HL-60 (cell line): ENCODE results near the gene KIF2A.

Experiments
- DNase-seq, 2 experiments: peaks; one replicate each; pipeline ENCODE4 v3.0.0-alpha.2; 2010 to 2020; ENCODE audit warnings: low read depth in 1 of 2, low spot score in 1 of 2
- H3K27ac ChIP-seq: fragments of 250-450 bp; sonication (Bioruptor Pico); replicated peaks from 2 replicates; pipeline ENCODE4 v1.5.1; 2020; ENCODE audit warnings: mild to moderate bottlenecking, moderate library complexity
- H3K27me3 ChIP-seq: fragments of 250-450 bp; sonication (Bioruptor Pico); 2 replicates; pipeline ENCODE4 v1.5.1; 2021; ENCODE audit warnings: mild to moderate bottlenecking, moderate library complexity; ENCODE audit not compliant: insufficient read depth, poor library complexity, severe bottlenecking
- H3K4me3 ChIP-seq: replicated peaks from 2 replicates; pipeline ENCODE4 v1.5.1; 2011; ENCODE audit warnings: mild to moderate bottlenecking, control low read depth, low read length; ENCODE audit not compliant: insufficient read depth
- CTCF ChIP-seq: IDR thresholded peaks from one replicate; pipeline ENCODE4 v1.5.1; 2011; ENCODE audit warnings: low read length, control low read depth, inconsistent platforms; ENCODE audit not compliant: insufficient read depth
- GABPA ChIP-seq: IDR thresholded peaks from 2 replicates; pipeline ENCODE4 v1.6.1; 2012; ENCODE audit warnings: low read depth
- POLR2AphosphoS5 ChIP-seq: IDR thresholded peaks from 2 replicates; pipeline ENCODE4 v1.6.1; 2012; ENCODE audit warnings: low read depth
- REST ChIP-seq: IDR thresholded peaks from 2 replicates; pipeline ENCODE4 v1.6.1; 2012; ENCODE audit warnings: low read depth; ENCODE audit not compliant: insufficient replicate concordance
- SPI1 ChIP-seq: IDR thresholded peaks from 2 replicates; pipeline ENCODE4 v1.6.1; 2012; ENCODE audit warnings: low read depth, mild to moderate bottlenecking, borderline replicate concordance

The KIF2A gene

GRCh38 chr5:62418462-62419076, 112.6 kb downstream of the KIF2A start:
- H3K4me3 ChIP-seq: no peak overlapping the region
- no peak for DNase-seq
- TF ChIP-seq POLR2AphosphoS5 (no peak), SPI1 (no peak), CTCF (no peak), GABPA (no peak), REST (no peak)
- H3K27me3 ChIP-seq: no peaks in the 10 kb centered on the region
- H3K27ac ChIP-seq: no peak overlapping the region

GRCh38 chr5:62419609-62420008, 113.6 kb downstream of the KIF2A start:
- H3K27me3 ChIP-seq: no peaks in the 10 kb centered on the region
- no peak overlapping the region for H3K4me3 ChIP-seq
- no peak overlapping the region for H3K27ac ChIP-seq
- TF ChIP-seq CTCF (no peak), REST (no peak), GABPA (no peak), POLR2AphosphoS5 (no peak), SPI1 (no peak)
- no peak for DNase-seq

- no peak for DNase-seq
- TF ChIP-seq SPI1 (no peak), GABPA (no peak), CTCF (no peak), POLR2AphosphoS5 (no peak), REST (no peak)
- no peak overlapping the region for H3K27ac ChIP-seq
- no peaks in the 10 kb centered on the region for H3K27me3 ChIP-seq
- H3K4me3 ChIP-seq: no peak overlapping the region
These were observed 115.4 kb downstream of the KIF2A start for GRCh38 chr5:62421414-62421813.
